GM12878 (cell line): ENCODE measurements around the gene UNC119. TPM values are rescaled to one million over a fixed set of nuclear protein-coding genes. Genes with fewer than 3 reads are reported as not detected.
A peak's percentile ranks its signal among the peaks of the same experiment; 100 is the strongest.

Experiments
- ATAC-seq: fragments of 200-7000 bp; cut with Tn5 transposase; 3 replicates; pipeline ENCODE4 v1.9.1; 2020; ENCODE audit warnings: mild to moderate bottlenecking, moderate library complexity
- BruUV-seq: library from RNA; stranded (reverse); fragments of 400-500 nt; replicated peaks from 2 replicates; lab custom pipeline; 2021; lab: Mats Ljungman, UMichigan
- CTCF ChIA-PET: fragments of 300-600 bp; sonication (Branson Sonifier 250); formaldehyde crosslinking; extraction: SDS; loops from one replicate; lab custom pipeline; 2021; ENCODE audit warnings: inconsistent platforms; lab: Yijun Ruan, JAX
- POLR2A ChIA-PET: fragments of 350-600 bp; formaldehyde crosslinking; extraction: SDS; loops from one replicate; lab custom pipeline; 2021; ENCODE audit warnings: inconsistent platforms; lab: Charles Lee
- RAD21 ChIA-PET: fragments of 300-600 bp; sonication (Branson Sonifier 250); formaldehyde crosslinking; loops from one replicate; lab custom pipeline; 2023; ENCODE audit warnings: antibody characterized with exemption; ENCODE audit not compliant: unreplicated experiment; lab: Charles Lee
- SMC1A ChIA-PET: fragments of 300-600 bp; sonication (Branson Sonifier 250); formaldehyde crosslinking; loops from one replicate; lab custom pipeline; 2023; ENCODE audit not compliant: unreplicated experiment, uncharacterized antibody; lab: Charles Lee
- DNase-seq: peaks from one replicate; pipeline ENCODE4 v3.0.0-alpha.2; 2011; ENCODE audit warnings: low read depth, low spot score
- FAIRE-seq: peaks from 3 replicates; lab custom pipeline; 2011; peaks lifted over from hg19 to GRCh38; lab: Jason Lieb, UNC
- H2AFZ ChIP-seq: 2 replicates; pipeline ENCODE4 v1.6.0; 2011; ENCODE audit warnings: low read depth, low read length, control low read depth; ENCODE audit not compliant: control insufficient read depth
- H3K27ac ChIP-seq: 2 replicates; pipeline ENCODE4 v1.5.1; 2011; ENCODE audit warnings: control low read depth; ENCODE audit not compliant: control insufficient read depth, insufficient read depth
- H3K27me3 ChIP-seq, 2 experiments: replicated peaks in 1 of 2; 2 replicates each; pipeline versions ENCODE4 v1.6.0 to v1.6.1; 2011; ENCODE audit warnings: low read length in 1 of 2; ENCODE audit not compliant: control insufficient read depth in 2 of 2, insufficient read depth in 2 of 2
- H3K36me3 ChIP-seq, 2 experiments: 2 replicates each; pipeline ENCODE4 v1.5.1; 2011; ENCODE audit warnings: low read length in 1 of 2; ENCODE audit not compliant: control insufficient read depth in 2 of 2, insufficient read depth in 2 of 2
- H3K4me1 ChIP-seq: 2 replicates; pipeline ENCODE4 v1.6.1; 2011; ENCODE audit warnings: mild to moderate bottlenecking, low read length, moderate library complexity, mixed read lengths; ENCODE audit not compliant: control insufficient read depth, insufficient read depth
- H3K4me2 ChIP-seq: 2 replicates; pipeline ENCODE4 v1.6.0; 2011; ENCODE audit warnings: control low read depth; ENCODE audit not compliant: control insufficient read depth, insufficient read depth
- H3K4me3 ChIP-seq: fragments of 200-600 bp; sonication (generic); 2 replicates; pipeline ENCODE4 v1.5.1; 2016
- H3K79me2 ChIP-seq: 2 replicates; pipeline ENCODE4 v1.6.0; 2011; ENCODE audit warnings: low read length; ENCODE audit not compliant: control insufficient read depth, insufficient read depth
- H3K9ac ChIP-seq: 2 replicates; pipeline ENCODE4 v1.8.0; 2011; ENCODE audit warnings: low read length, control low read depth, mixed read lengths; ENCODE audit not compliant: control insufficient read depth, insufficient read depth
- H3K9me3 ChIP-seq: replicated peaks from 3 replicates; pipeline ENCODE4 v1.5.1; 2011; ENCODE audit warnings: mild to moderate bottlenecking, low read length; ENCODE audit not compliant: control insufficient read depth, insufficient read depth
- H4K20me1 ChIP-seq: 2 replicates; pipeline ENCODE4 v1.6.0; 2011; ENCODE audit not compliant: control insufficient read depth, insufficient read depth
- ATF7 ChIP-seq: fragments of 450-650 bp; IDR thresholded peaks from 2 replicates; pipeline ENCODE4 v1.6.1; 2016; ENCODE audit warnings: low read depth, mild to moderate bottlenecking
- HDAC6 ChIP-seq: fragments of 200-600 bp; sonication (generic); IDR thresholded peaks from one replicate; pipeline ENCODE4 v1.8.0; 2017; ENCODE audit warnings: antibody characterized with exemption; ENCODE audit not compliant: unreplicated experiment
- JUNB ChIP-seq: IDR thresholded peaks from 2 replicates; pipeline ENCODE4 v1.6.1; 2016; ENCODE audit warnings: antibody characterized with exemption, mild to moderate bottlenecking
- MEF2B ChIP-seq: fragments of 450-650 bp; IDR thresholded peaks from 2 replicates; pipeline ENCODE4 v1.6.1; 2018; ENCODE audit warnings: mild to moderate bottlenecking, moderate library complexity; ENCODE audit not compliant: partially characterized antibody, poor library complexity, severe bottlenecking
- STAT3 ChIP-seq: IDR thresholded peaks from 2 replicates; pipeline ENCODE4 v1.6.1; 2011; ENCODE audit warnings: low read depth, low read length, improper control_type of control experiment
- USF2 ChIP-seq: IDR thresholded peaks from 2 replicates; pipeline ENCODE4 v1.6.1; 2011; ENCODE audit warnings: low read depth, low read length, improper control_type of control experiment, borderline replicate concordance
- YBX1 ChIP-seq: fragments of 450-650 bp; IDR thresholded peaks from 2 replicates; pipeline ENCODE4 v1.6.1; 2016; ENCODE audit warnings: antibody characterized with exemption
- WGBS: methylation state at CpG from one replicate; pipeline ENCODE4 v1.1.6; 2016; ENCODE audit warnings: low lambda C conversion rate; ENCODE audit not compliant: insufficient replicate concordance, insufficient coverage; ENCODE audit errors: missing lambda C conversion rate; 5-methylcytosine and 5-hydroxymethylcytosine counted together
- in situ Hi-C: fragments of 300-500 bp; cut with MboI; formaldehyde crosslinking; loops from 9 replicates; pipeline ENCODE4 v1.14.3; 2018; ENCODE audit warnings: mixed read lengths
- intact Hi-C: fragments of 100-400 bp; cut with micrococcal nuclease; formaldehyde crosslinking; loops from one replicate; pipeline ENCODE4 v1.14.2; 2022; ENCODE audit not compliant: unreplicated experiment
- polyA plus RNA-seq, 11 experiments: library from polyadenylated mRNA; depleted of rRNA in 4 of 11; unstranded in 6 of 11; stranded (reverse) in 5 of 11; fragments of >200 nt; fragmentation: Nextera tagmentation in 4 of 11; fragmentation: Illumina TruSeq in 1 of 11; extraction: Ambion mirVana in 4 of 11; extraction: Trizol in 1 of 11; gene quantifications; 1 replicate in 1 of 11; 2 replicates in 10 of 11; pipeline versions ENCODE4 v1.2.1 to v1.2.3, GENCODE V29; 2011 to 2016; ENCODE audit warnings: inconsistent platforms in 2 of 11, missing spikeins in 2 of 11, low read depth in 1 of 11
- total RNA-seq, 4 experiments: library from RNA; depleted of rRNA in 3 of 4; stranded (reverse); fragments of >200 nt in 3 of 4; fragmentation: Illumina TruSeq in 1 of 4; extraction: Trizol in 1 of 4; gene quantifications; 2 replicates each; pipeline versions ENCODE4 v1.2.1 to v1.2.3, GENCODE V29; 2013 to 2021

UNC119 gene
- total and polyA plus RNA-seq, 10 of the 15 experiments (the other 5 are each of a cell fraction or from before 2014, with no cell fraction given) = 2.7 to 436 (median 57.8) TPM

GRCh38 chr17:28550858-28551257 lies 1.6 kb downstream of the UNC119 start:
- Histone ChIP-seq H3K4me1 (peaks cover 38% of the 10 kb centered on the region), H3K4me3 (peak overlapping the region; percentile 98), H4K20me1 (no peaks in the 10 kb centered on the region), H3K4me2 (peak overlapping the region; percentile 97), H3K27me3 (no peaks in the 10 kb centered on the region), H3K79me2 (peaks cover 50% of the 10 kb centered on the region), H3K9ac (peak overlapping the region; percentile 79)
- FAIRE-seq = no peak
- BruUV-seq = no TSS peak
- ChIA-PET CTCF (interaction anchor here (0.6 to 13.9 kb wide), 13 partner anchors 10 to 190 kb away, joined by 3 to 316 read pairs (median 16); partner anchors contain the start of genes ALDOC, BLTP2, PIGS and RSKR), SMC1A (interaction anchor here (0.6 to 6.1 kb wide), 15 partner anchors 10 to 161 kb away, joined by 3 to 89 read pairs (median 4); partner anchors contain the start of genes ALDOC, PIGS, PROCA1 and RSKR), RAD21 (interaction anchor here (0.5 to 8.3 kb wide), 12 partner anchors 18 to 566 kb away, joined by 3 to 102 read pairs (median 4); partner anchors contain the start of genes ALDOC, PIGS, PROCA1 and SDF2)
- no peak for DNase-seq
- in situ Hi-C loops = loop anchor here (25.0 kb wide), 1 partner anchor 1064 kb away; no protein-coding TSS in a partner anchor
- no peak for ATAC-seq
- 93% methylated on average over 1 of the region's 1 CpG for WGBS
- intact Hi-C loops = loop anchor here (1.0 to 10.0 kb wide), 2 partner anchors 16 to 164 kb away; partner anchors contain the start of genes PROCA1, RAB34 and RPL23A
- TF ChIP-seq MEF2B = peak; percentile 11
- no peak for TF ChIP-seq ATF7
- TF ChIP-seq STAT3 = no peak
- no peak for TF ChIP-seq HDAC6
- TF ChIP-seq JUNB = no peak
- no peak for TF ChIP-seq YBX1
- TF ChIP-seq USF2 = no peak
- TF ChIP-seq, all 136 proteins: peak for 1
- H3K36me3 ChIP-seq = peaks cover 10 to 18% of the 10 kb centered on the region in 2 experiments; a peak in 3 of 4 replicates
- H3K9me3 ChIP-seq = no peaks in the 10 kb centered on the region
- H3K27ac ChIP-seq = peak overlapping the region; percentile 73
- H2AFZ ChIP-seq = no peak overlapping the region
- POLR2A ChIA-PET = interaction anchor here (1.0 to 9.1 kb wide), 15 partner anchors 19 to 215 kb away, joined by 3 to 148 read pairs (median 6); partner anchors contain the start of genes ALDOC, BLTP2, PIGS and TNFAIP1
